ENCODE results near the gene CLTC. TPM values are rescaled to one million over a fixed set of nuclear protein-coding genes. Genes with fewer than 3 reads are reported as not detected.

Gene CLTC
- total RNA-seq, 2 experiments from 2014 or later: 123 to 227 TPM

GRCh38 chr17:59716427-59716826 lies 96.7 kb downstream of the CLTC start:
- DNase-seq (ENCODE audit: low spot score): no peak
- POLR2A ChIA-PET: interaction anchor here (1.5 kb wide), 1 partner anchor 8 kb away, joined by 5 read pairs; the partner anchor contains the start of gene VMP1
- Histone ChIP-seq H3K9me2 (ENCODE audit: insufficient read depth, low read length) (no peaks in the 10 kb centered on the region), H3K4me2 (ENCODE audit: low read length) (no peak overlapping the region), H3K9me3 (ENCODE audit: low read length) (no peaks in the 10 kb centered on the region), H2AFZ (ENCODE audit: low read length) (no peak overlapping the region), H3K27ac (ENCODE audit: low read depth, low read length, poor library complexity, severe bottlenecking) (no peak overlapping the region), H3K36me3 (ENCODE audit: insufficient read depth, low read length) (no peaks in the 10 kb centered on the region; the same call in 1 of the 2 replicates), H4K20me1 (ENCODE audit: insufficient read depth, low read length) (peaks cover 12% of the 10 kb centered on the region; the same call in 1 of the 2 replicates), H3K4me3 (ENCODE audit: low read depth, low read length, poor library complexity, severe bottlenecking) (no peak overlapping the region), H3K4me1 (ENCODE audit: insufficient read depth, low read length, poor library complexity, severe bottlenecking) (no peaks in the 10 kb centered on the region), H3K79me2 (ENCODE audit: insufficient read depth, low read depth, low read length) (peaks cover 59% of the 10 kb centered on the region; the same call in 1 of the 2 replicates)
- intact Hi-C loops (cut with micrococcal nuclease; ENCODE audit: unreplicated experiment): no loop called here
- TF ChIP-seq EZH2phosphoT487 (IDR thresholded peaks at IDR 0.05; ENCODE audit: borderline replicate concordance, low read depth, low read length) (no peak), CTCF (conservative IDR thresholded peaks at IDR 0.05; ENCODE audit: low read length) (no peak)
- CTCF ChIA-PET (ENCODE audit: unreplicated experiment): no interaction called here
- BruUV-seq (replicated peaks): no TSS peak

- intact Hi-C loops (cut with micrococcal nuclease; ENCODE audit: unreplicated experiment): no loop called here
- Histone ChIP-seq H3K27ac (ENCODE audit: low read depth, low read length, poor library complexity, severe bottlenecking) (no peak overlapping the region), H3K4me3 (ENCODE audit: low read depth, low read length, poor library complexity, severe bottlenecking) (no peak overlapping the region), H4K20me1 (ENCODE audit: insufficient read depth, low read length) (0 out of 2 replicates have a peak, but pooled peaks cover 4% of the 10 kb centered on the region), H3K4me1 (ENCODE audit: insufficient read depth, low read length, poor library complexity, severe bottlenecking) (no peaks in the 10 kb centered on the region), H3K4me2 (ENCODE audit: low read length) (no peak overlapping the region), H3K36me3 (ENCODE audit: insufficient read depth, low read length) (peaks cover 4% of the 10 kb centered on the region; the same call in 1 of the 2 replicates), H3K9me3 (ENCODE audit: low read length) (no peaks in the 10 kb centered on the region), H3K9me2 (ENCODE audit: insufficient read depth, low read length) (no peaks in the 10 kb centered on the region), H2AFZ (ENCODE audit: low read length) (no peak overlapping the region), H3K79me2 (ENCODE audit: insufficient read depth, low read depth, low read length) (peaks cover 37% of the 10 kb centered on the region; the same call in 1 of the 2 replicates)
- ChIA-PET CTCF (ENCODE audit: unreplicated experiment) (no interaction called here), POLR2A (no interaction called here)
- DNase-seq (ENCODE audit: low spot score): no peak
- no TSS peak for BruUV-seq (replicated peaks)
- TF ChIP-seq CTCF (conservative IDR thresholded peaks at IDR 0.05; ENCODE audit: low read length) (no peak), EZH2phosphoT487 (IDR thresholded peaks at IDR 0.05; ENCODE audit: borderline replicate concordance, low read depth, low read length) (no peak)
These were observed 99.8 kb downstream of the CLTC start for GRCh38 chr17:59719526-59719925.

GRCh38 chr17:59722623-59723022 lies 102.9 kb downstream of the CLTC start:
- Histone ChIP-seq H3K27ac (ENCODE audit: low read depth, low read length, poor library complexity, severe bottlenecking) (no peak overlapping the region), H3K9me3 (ENCODE audit: low read length) (no peaks in the 10 kb centered on the region), H3K4me1 (ENCODE audit: insufficient read depth, low read length, poor library complexity, severe bottlenecking) (no peaks in the 10 kb centered on the region), H3K4me3 (ENCODE audit: low read depth, low read length, poor library complexity, severe bottlenecking) (no peak overlapping the region), H3K9me2 (ENCODE audit: insufficient read depth, low read length) (no peaks in the 10 kb centered on the region), H3K79me2 (ENCODE audit: insufficient read depth, low read depth, low read length) (peaks cover 26% of the 10 kb centered on the region; the same call in 1 of the 2 replicates), H3K4me2 (ENCODE audit: low read length) (no peak overlapping the region), H3K36me3 (ENCODE audit: insufficient read depth, low read length) (peaks cover 4% of the 10 kb centered on the region; the same call in 1 of the 2 replicates), H4K20me1 (ENCODE audit: insufficient read depth, low read length) (peaks cover 5% of the 10 kb centered on the region; the same call in 1 of the 2 replicates), H2AFZ (ENCODE audit: low read length) (no peak overlapping the region)
- POLR2A ChIA-PET: interaction anchor here (0.5 to 0.8 kb wide), 3 partner anchors 148 to 190 kb away, joined by 3 read pairs; no protein-coding TSS in a partner anchor
- no peak for DNase-seq (ENCODE audit: low spot score)
- CTCF ChIA-PET (ENCODE audit: unreplicated experiment): no interaction called here
- TF ChIP-seq CTCF (conservative IDR thresholded peaks at IDR 0.05; ENCODE audit: low read length) (no peak), EZH2phosphoT487 (IDR thresholded peaks at IDR 0.05; ENCODE audit: borderline replicate concordance, low read depth, low read length) (no peak)
- intact Hi-C loops (cut with micrococcal nuclease; ENCODE audit: unreplicated experiment): no loop called here
- no TSS peak for BruUV-seq (replicated peaks)
